Colonic mucosa (tissue), 4 donors: ENCODE measurements around the gene OTP. TPM values are rescaled to one million over a fixed set of nuclear protein-coding genes. Genes with fewer than 3 reads are reported as not detected.

ENCODE experiments used
- DNase-seq: peaks from one replicate; pipeline ENCODE4 v3.0.0-alpha.2; 2020
- H3K27ac ChIP-seq: fragments of 200-600 bp; one replicate; pipeline ENCODE4 v1.8.0; 2021
- H3K27me3 ChIP-seq: fragments of 200-600 bp; one replicate; pipeline ENCODE4 v1.8.0; 2021
- H3K36me3 ChIP-seq: fragments of 200-600 bp; one replicate; pipeline ENCODE4 v1.8.0; 2021
- H3K4me1 ChIP-seq: fragments of 200-600 bp; one replicate; pipeline ENCODE4 v1.8.0; 2021; ENCODE audit warnings: mild to moderate bottlenecking
- H3K4me3 ChIP-seq: fragments of 200-600 bp; one replicate; pipeline ENCODE4 v1.8.0; 2021
- H3K9ac ChIP-seq, 2 donors: one replicate each; pipeline ENCODE4 v1.7.0; 2013; ENCODE audit warnings: control low read depth in 2 of 2, low read depth in 2 of 2, low read length in 2 of 2
- H3K9me3 ChIP-seq: fragments of 200-600 bp; one replicate; pipeline ENCODE4 v1.8.0; 2021
- CTCF ChIP-seq: fragments of 200-600 bp; IDR thresholded peaks from one replicate; pipeline ENCODE4 v1.8.0; 2022; ENCODE audit warnings: antibody characterized with exemption, mild to moderate bottlenecking
- intact Hi-C: fragments of 100-400 bp; cut with DNase I; formaldehyde crosslinking; loops from one replicate; pipeline ENCODE4 v1.14.1; 2022
- total RNA-seq, 2 donors: library from RNA; stranded (reverse); fragmentation: NEBNext Ultra II Directional in 1 of 2; extraction: Animal tissue kit (Norgen Biotek cat#: 25700) in 1 of 2; gene quantifications; one replicate each; pipeline ENCODE4 v1.2.1, GENCODE V29; 2021
- donor health status: healthy.
- donor health status: DM: no; HTN: no; CAD: no.
- donor health status: DM: no; HTN: no; CAD: no.

Gene OTP
- total RNA-seq, 2 donors from 2014 or later: not detected

- Histone ChIP-seq H3K27ac (no peak overlapping the region), H3K27me3 (peaks cover 94% of the 10 kb centered on the region), H3K36me3 (no peaks in the 10 kb centered on the region), H3K4me1 (peaks cover 6% of the 10 kb centered on the region), H3K9ac (no peak overlapping the region), H3K4me3 (no peak overlapping the region), H3K9me3 (no peaks in the 10 kb centered on the region)
- no peak for DNase-seq
- no peak for TF ChIP-seq CTCF
- intact Hi-C loops: no loop called here
Measured at GRCh38 chr5:77635067-77635916, 3.2 kb downstream of the OTP start.

DNA sequence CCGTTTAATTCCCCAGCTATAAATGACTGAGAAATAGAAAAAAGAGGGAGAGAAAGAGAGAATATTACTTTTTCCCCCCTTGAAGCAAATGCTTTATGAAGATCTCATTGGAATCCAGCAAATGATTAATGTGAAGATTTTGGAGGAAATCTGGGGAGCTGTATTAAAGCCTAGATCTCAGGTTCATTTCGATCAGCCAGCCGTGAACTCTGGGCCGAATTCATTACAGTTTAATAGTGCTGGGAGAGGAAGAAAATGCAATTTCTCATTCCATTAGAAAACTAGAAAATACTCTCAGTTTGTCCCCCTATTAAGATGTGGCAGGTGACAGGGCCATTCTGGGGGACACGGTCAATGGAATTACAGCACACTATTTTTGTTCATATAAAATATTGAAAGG is 4.8 kb downstream of the OTP start:
- intact Hi-C loops: no loop called here

DNA sequence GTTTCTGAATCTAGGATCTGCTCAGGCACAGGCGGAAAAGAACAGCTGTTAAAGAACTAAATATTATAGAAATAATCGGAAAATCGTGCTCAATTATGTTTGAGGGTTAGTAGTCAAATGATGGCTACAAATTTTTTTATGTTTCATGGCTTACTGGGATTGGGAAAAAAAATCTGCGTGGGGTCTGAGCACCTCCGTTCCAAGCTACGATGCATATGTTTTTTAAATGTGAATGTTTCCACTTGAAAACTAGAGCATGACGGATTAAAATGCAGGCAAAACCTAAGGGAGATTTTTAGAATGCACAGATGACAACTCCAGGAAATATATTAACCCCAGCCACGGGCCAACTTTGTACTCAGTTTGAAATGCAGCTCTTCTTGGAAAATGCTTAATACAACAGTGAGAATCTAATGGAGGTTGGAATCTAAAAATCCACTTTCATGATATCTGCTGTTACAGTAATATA is 5.3 kb downstream of the OTP start:
- H3K27ac ChIP-seq: no peak overlapping the region

More for the DNA sequence above, 4.8 kb downstream of the OTP start:
- Histone ChIP-seq H3K36me3 (no peaks in the 10 kb centered on the region), H3K27ac (no peak overlapping the region), H3K4me1 (peaks cover 6% of the 10 kb centered on the region), H3K4me3 (no peak overlapping the region), H3K9ac (no peak overlapping the region), H3K27me3 (peaks cover 94% of the 10 kb centered on the region), H3K9me3 (no peaks in the 10 kb centered on the region)
- no peak for TF ChIP-seq CTCF
- no peak for DNase-seq

DNA sequence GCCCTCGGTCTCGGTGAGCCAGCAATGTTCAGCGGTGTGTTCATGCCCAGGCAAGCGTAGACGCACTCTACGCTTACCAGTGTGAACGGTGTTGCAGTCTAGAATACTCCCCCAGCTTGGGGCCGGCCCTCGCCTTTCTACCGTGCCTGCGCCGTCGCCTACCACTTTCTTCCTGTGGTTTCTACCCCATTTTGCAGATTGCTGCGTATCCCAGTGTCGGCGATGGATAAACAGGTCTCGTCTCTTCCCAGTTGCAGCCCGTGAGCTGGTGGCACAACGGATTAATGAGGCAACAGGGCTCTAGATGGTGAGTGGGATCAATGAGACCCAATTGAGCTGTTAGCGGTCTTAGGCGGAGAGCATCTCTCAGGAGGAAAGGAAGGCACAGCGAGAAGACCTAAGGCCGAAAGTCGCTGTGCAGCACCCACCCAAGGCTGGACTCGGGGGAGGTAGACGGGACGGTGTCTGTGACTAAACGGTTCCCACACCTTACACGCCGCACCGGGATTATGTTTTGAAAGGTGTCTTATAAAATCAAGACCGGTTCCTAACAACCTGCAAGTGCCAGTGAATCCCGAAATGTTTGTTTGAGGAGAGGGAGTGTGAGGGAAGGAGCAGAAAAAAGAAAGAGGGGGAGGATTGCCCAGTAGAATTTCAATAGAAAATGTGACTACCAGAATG is 5.8 kb downstream of the OTP start:
- Histone ChIP-seq H3K36me3 (no peaks in the 10 kb centered on the region), H3K27ac (no peak overlapping the region), H3K4me1 (peaks cover 6% of the 10 kb centered on the region), H3K9ac (no peak overlapping the region), H3K27me3 (peaks cover 94% of the 10 kb centered on the region), H3K4me3 (no peak overlapping the region), H3K9me3 (no peaks in the 10 kb centered on the region)
- intact Hi-C loops: no loop called here
- DNase-seq: no peak
- no peak for TF ChIP-seq CTCF

More for the DNA sequence above, 5.3 kb downstream of the OTP start:
- intact Hi-C loops: no loop called here
- H3K4me3 ChIP-seq: no peak overlapping the region
- TF ChIP-seq CTCF: no peak
- peaks cover 6% of the 10 kb centered on the region for H3K4me1 ChIP-seq
- no peaks in the 10 kb centered on the region for H3K9me3 ChIP-seq
- H3K27me3 ChIP-seq: peaks cover 94% of the 10 kb centered on the region
- no peaks in the 10 kb centered on the region for H3K36me3 ChIP-seq
- H3K9ac ChIP-seq: no peak overlapping the region
- DNase-seq: no peak

DNA sequence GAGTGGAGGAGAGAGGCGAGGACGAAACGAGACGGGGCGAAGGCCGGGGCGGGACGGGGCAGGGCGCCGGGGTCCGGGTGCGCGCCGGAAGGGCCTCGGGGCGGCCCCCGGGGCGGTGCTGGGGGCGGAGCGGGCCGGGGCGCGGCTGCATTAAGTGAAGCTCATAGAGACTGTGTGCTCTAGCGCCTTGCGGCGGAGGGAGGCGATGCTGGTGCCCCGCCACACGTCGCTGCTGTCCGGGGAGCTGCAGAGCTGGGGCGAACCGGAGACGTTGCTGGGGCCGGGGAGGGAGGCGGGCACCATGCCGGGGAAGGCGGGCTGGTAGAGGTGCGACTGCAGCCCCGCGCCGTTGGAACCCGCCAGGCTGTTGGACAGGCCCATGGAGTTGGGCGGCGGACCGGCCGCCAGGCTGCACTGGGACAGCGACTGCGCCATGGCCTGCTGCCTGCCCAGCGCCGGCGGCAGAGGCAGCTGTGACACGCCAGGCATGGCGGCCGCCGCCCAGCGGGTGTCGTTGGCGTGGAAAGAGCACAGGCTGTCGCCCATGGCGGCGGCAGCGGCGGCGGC is 8.3 kb downstream of the OTP start:
- Histone ChIP-seq H3K4me1 (peaks cover 6% of the 10 kb centered on the region), H3K9me3 (no peaks in the 10 kb centered on the region), H3K36me3 (no peaks in the 10 kb centered on the region), H3K4me3 (peak overlapping the region; percentile 47), H3K27me3 (peaks cover 74% of the 10 kb centered on the region), H3K9ac (peak overlapping the region in 1 of 2 donors; percentile 16), H3K27ac (no peak overlapping the region)
- peak; percentile 56 for DNase-seq
- no peak for TF ChIP-seq CTCF
- intact Hi-C loops: no loop called here
